ENCODE measurements around the gene PM20D2. TPM values are rescaled to one million over a fixed set of nuclear protein-coding genes. Genes with fewer than 3 reads are reported as not detected.

The PM20D2 gene
- total RNA-seq = 38.7 TPM

GRCh38 chr6:89145956-89146717, at the start of gene PM20D2:
Gene PM20D2 (plus strand): TSS chr6:89146055. CDS start chr6:89146145, 90 bp downstream.

GRCh38 chr6:89117211-89118108, 28.4 kb upstream of the PM20D2 start, which contains the start of gene SRSF12:
Gene SRSF12 (minus strand): TSS chr6:89118071. CDS start chr6:89117887, 184 bp downstream.

Other genes with a start within 250 kb of the PM20D2 start
- 51.9 TPM for gene RNGTT, start 182.4 kb upstream of the PM20D2 start, total RNA-seq
- gene PNRC1, start 65.3 kb upstream of the PM20D2 start, total RNA-seq = 239 TPM
- 18.0 TPM for gene SRSF12, start 28.0 kb upstream of the PM20D2 start, total RNA-seq
- gene GABRR1, start 71.3 kb downstream of the PM20D2 start, total RNA-seq = 4.6 TPM
- 28.4 TPM for gene GABRR2, start 169.2 kb downstream of the PM20D2 start, total RNA-seq
- gene UBE2J1, start 206.7 kb downstream of the PM20D2 start, total RNA-seq = 48.2 TPM